ENCODE measurements around the gene EXD1. TPM values are rescaled to one million over a fixed set of nuclear protein-coding genes. Genes with fewer than 3 reads are reported as not detected.

EXD1 gene
- total and polyA plus RNA-seq, 2 donors from 2014 or later: not detected

DNA sequence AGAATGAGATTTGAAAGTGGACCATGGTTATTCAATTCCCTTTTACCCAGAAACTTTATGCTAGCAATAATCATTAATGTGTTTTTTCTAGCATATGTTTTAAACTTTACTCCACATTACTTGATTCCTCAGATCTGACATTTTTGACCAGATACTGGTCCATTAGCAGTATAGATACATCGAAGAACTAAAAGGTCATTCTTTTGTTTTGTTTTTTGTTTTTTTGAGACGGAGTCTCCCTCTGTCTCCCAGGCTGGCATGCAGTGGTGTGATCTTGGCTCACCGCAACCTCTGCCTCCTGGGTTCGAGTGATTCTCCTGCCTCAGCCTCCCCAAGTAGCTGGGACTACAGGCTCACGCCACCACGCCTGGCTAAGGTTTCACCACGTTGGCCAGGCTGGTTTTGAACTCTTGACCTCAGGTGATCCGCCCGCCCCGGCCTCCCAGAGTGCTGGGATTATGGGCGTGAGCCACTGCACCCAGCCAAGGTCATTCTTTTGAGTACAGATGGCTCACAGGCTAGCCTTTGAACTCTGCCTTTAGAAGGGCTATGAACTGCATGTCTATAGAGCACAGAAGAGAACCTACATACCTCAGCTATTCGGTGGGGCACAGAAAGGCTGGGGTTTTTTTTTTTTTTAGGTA lies 29.1 kb upstream of the EXD1 start:
- FAIRE-seq: no peak
- Histone ChIP-seq H3K9ac (ENCODE audit: low read length in 3 of 3) (no peak overlapping the region), H3K27me3 (ENCODE audit: control insufficient read depth, insufficient read depth, low read length) (no peaks in the 10 kb centered on the region), H3K27ac (ENCODE audit: low read depth in 2 of 2, low read length in 2 of 2) (peak overlapping the region in 1 of 2 donors; percentile 7), H3K9me3 (ENCODE audit: control insufficient read depth in 2 of 3, insufficient read depth in 1 of 3, low read length in 3 of 3) (no peaks in the 10 kb centered on the region), H3K4me3 (ENCODE audit: low read length in 3 of 3) (no peak overlapping the region), H3K4me1 (ENCODE audit: control insufficient read depth in 2 of 3, insufficient read depth in 2 of 3, low read depth in 1 of 3, low read length in 3 of 3) (peaks cover 0 to 7% (median 0%) of the 10 kb centered on the region in 3 donors), H3K36me3 (ENCODE audit: control insufficient read depth in 2 of 3, insufficient read depth in 3 of 3, low read length in 3 of 3) (peaks cover 0 to 26% (median 16%) of the 10 kb centered on the region in 3 donors)
- TF ChIP-seq, protein P1, sequence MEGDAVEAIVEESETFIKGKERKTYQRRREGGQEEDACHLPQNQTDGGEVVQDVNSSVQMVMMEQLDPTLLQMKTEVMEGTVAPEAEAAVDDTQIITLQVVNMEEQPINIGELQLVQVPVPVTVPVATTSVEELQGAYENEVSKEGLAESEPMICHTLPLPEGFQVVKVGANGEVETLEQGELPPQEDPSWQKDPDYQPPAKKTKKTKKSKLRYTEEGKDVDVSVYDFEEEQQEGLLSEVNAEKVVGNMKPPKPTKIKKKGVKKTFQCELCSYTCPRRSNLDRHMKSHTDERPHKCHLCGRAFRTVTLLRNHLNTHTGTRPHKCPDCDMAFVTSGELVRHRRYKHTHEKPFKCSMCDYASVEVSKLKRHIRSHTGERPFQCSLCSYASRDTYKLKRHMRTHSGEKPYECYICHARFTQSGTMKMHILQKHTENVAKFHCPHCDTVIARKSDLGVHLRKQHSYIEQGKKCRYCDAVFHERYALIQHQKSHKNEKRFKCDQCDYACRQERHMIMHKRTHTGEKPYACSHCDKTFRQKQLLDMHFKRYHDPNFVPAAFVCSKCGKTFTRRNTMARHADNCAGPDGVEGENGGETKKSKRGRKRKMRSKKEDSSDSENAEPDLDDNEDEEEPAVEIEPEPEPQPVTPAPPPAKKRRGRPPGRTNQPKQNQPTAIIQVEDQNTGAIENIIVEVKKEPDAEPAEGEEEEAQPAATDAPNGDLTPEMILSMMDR (IDR thresholded peaks at IDR 0.05; ENCODE audit: borderline replicate concordance, extremely low read depth, insufficient read depth): no peak
- DNase-seq: no peak
- intact Hi-C loops (cut with DNase I): no loop called here

DNA sequence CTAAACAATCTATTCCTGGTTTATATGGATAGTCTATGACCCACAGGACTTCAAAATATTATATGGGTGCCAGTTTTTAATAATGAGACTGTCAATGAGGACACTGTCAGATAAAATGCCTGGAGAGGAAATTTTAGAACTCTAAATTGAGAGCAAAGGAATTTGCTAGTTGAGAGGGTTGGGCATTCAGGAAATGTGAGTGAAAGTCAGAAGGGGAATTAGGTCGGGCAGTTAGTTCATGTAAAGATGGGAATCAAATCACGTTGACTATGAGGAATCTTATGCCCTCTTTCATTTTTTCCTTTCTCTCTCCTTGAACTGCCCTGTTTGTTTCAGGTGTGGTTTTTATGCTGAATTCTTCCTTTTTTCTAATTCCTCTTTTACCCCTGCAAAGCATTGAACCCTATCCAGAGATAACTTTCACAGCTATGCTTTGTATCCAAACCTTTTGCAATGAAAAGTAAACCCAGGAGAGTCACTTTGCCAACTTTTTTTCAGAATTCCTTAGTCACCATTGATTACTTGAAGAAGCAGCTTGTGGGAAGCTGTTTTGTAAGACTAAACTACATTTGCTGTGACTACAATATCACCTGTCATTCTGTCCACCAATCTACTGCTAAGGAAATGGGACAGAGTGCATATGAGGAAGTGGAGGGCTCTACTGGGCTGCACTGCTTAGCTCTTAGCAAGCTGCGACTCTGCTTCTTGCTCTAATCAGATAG lies 28.4 kb upstream of the EXD1 start:
- Histone ChIP-seq H3K4me3 (ENCODE audit: low read length in 3 of 3) (no peak overlapping the region), H3K36me3 (ENCODE audit: control insufficient read depth in 2 of 3, insufficient read depth in 3 of 3, low read length in 3 of 3) (peaks cover 0 to 20% (median 13%) of the 10 kb centered on the region in 3 donors), H3K9me3 (ENCODE audit: control insufficient read depth in 2 of 3, insufficient read depth in 1 of 3, low read length in 3 of 3) (no peaks in the 10 kb centered on the region), H3K9ac (ENCODE audit: low read length in 3 of 3) (no peak overlapping the region), H3K27ac (ENCODE audit: low read depth in 2 of 2, low read length in 2 of 2) (peak overlapping the region in 1 of 2 donors; percentile 18), H3K27me3 (ENCODE audit: control insufficient read depth, insufficient read depth, low read length) (no peaks in the 10 kb centered on the region), H3K4me1 (ENCODE audit: control insufficient read depth in 2 of 3, insufficient read depth in 2 of 3, low read depth in 1 of 3, low read length in 3 of 3) (peaks cover 0 to 7% (median 0%) of the 10 kb centered on the region in 3 donors)
- FAIRE-seq (no peak), DNase-seq (no peak)
- intact Hi-C loops (cut with DNase I): no loop called here
- TF ChIP-seq, protein P1 (IDR thresholded peaks at IDR 0.05; ENCODE audit: borderline replicate concordance, extremely low read depth, insufficient read depth): no peak

DNA sequence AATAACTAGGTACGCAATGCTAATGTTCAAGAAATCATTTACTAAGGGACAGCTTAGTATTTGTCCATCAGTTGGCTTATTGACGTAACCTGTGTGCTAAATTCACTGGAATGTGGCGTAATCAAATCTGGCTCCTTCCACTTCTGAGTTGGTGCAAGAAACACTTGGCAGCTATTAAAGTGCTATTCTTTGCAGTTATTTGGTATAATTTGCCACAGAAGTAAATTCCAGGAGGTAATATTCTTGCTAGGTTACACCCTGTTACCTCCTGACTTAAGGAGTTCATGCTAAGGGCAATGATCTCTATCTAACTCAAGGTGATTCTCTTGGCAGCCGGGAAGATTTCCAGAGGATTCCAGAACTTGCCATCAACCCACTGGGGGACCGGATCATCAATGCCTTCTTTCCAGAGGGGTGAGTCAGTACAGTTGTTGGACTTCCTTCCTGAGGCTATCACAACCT lies 26.1 kb upstream of the EXD1 start:
- peak overlapping the region; percentile 66 to 84 for H3K27ac ChIP-seq (ENCODE audit: low read depth in 2 of 2, low read length in 2 of 2)
- peak; percentile 49 for FAIRE-seq
- intact Hi-C loops (cut with DNase I): no loop called here

More for the DNA sequence above, 26.1 kb upstream of the EXD1 start:
- Histone ChIP-seq H3K4me3 (ENCODE audit: low read length in 3 of 3) (no peak overlapping the region), H3K9me3 (ENCODE audit: control insufficient read depth in 2 of 3, insufficient read depth in 1 of 3, low read length in 3 of 3) (no peaks in the 10 kb centered on the region), H3K36me3 (ENCODE audit: control insufficient read depth in 2 of 3, insufficient read depth in 3 of 3, low read length in 3 of 3) (peaks cover 0 to 6% (median 5%) of the 10 kb centered on the region in 3 donors), H3K27me3 (ENCODE audit: control insufficient read depth, insufficient read depth, low read length) (no peaks in the 10 kb centered on the region), H3K4me1 (ENCODE audit: control insufficient read depth in 2 of 3, insufficient read depth in 2 of 3, low read depth in 1 of 3, low read length in 3 of 3) (peaks cover 0 to 7% (median 0%) of the 10 kb centered on the region in 3 donors), H3K9ac (ENCODE audit: low read length in 3 of 3) (no peak overlapping the region)
- TF ChIP-seq, protein P1 (IDR thresholded peaks at IDR 0.05; ENCODE audit: borderline replicate concordance, extremely low read depth, insufficient read depth): no peak
- no peak for DNase-seq

Data from kidney (tissue), 14 donors.